Measurements from ENCODE around the gene SND1.
"Not testable (repeated sequence)": the region's sequence is repeated elsewhere in the genome, so short reads cannot be mapped to it uniquely, and the experiment has no call there.

Gene SND1

DNA sequence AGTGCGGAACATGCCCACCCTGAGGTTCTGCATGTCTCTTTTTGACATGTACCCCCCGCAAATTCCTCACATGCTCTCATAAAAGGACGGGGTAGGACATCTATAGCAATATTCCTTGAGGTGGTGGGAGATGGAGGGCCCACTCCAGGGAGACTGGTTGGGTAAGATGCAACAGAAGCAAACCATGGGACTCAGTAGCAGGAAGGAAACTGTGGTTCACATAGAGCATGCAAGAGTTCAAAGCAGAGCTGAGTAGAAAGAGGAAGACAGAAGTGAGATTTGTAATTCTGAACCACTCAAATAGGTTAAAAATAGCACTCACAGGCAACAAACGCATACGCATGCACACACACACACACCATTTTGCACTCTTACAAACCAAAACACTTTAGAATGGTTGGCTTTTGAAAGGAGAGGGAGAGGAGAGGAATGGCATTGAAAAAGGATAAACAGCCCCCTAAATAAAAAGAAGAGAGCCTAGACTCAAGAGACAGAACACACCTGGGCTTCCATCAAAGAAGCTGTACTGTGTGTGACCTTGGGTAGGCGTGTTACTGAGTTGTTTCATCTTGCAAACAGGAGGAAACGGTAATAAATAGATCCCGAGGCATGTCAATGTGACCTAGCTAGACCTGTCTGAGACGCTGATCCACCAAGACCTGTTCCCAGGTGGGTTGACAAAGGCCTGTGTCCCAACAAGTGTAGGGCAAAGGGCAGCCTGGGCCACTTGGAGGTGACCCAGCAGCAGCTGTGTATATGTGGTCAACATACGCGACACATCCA lies 456.8 kb downstream of the SND1 start:
- no peak for DNase-seq

DNA sequence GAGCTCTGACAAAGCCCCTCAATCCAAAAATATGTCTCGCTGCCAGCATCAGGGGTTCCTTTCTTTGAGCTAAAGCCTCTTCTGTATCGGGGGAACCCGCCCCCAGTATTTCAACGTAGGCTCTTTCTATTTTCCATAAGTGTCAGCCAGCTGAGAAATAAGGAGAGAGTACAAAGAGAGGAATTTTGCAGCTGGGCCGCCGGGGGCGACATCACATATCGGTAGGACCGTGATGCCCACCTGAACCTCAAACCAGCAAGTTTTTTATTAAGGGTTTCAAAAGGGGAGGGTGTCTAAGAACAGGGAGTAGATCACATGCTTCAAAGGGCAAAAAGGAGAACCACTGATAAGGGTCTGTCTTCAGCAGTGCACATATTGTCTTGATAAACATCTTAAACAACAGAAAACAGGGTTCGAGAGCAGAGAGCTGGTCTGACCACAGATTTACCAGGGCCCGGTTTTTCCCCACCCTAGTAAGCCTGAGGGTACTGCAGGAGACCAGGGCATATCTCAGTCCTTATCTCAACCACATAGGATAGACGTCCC lies 457.5 kb downstream of the SND1 start:
- not testable (repeated sequence) for DNase-seq

DNA sequence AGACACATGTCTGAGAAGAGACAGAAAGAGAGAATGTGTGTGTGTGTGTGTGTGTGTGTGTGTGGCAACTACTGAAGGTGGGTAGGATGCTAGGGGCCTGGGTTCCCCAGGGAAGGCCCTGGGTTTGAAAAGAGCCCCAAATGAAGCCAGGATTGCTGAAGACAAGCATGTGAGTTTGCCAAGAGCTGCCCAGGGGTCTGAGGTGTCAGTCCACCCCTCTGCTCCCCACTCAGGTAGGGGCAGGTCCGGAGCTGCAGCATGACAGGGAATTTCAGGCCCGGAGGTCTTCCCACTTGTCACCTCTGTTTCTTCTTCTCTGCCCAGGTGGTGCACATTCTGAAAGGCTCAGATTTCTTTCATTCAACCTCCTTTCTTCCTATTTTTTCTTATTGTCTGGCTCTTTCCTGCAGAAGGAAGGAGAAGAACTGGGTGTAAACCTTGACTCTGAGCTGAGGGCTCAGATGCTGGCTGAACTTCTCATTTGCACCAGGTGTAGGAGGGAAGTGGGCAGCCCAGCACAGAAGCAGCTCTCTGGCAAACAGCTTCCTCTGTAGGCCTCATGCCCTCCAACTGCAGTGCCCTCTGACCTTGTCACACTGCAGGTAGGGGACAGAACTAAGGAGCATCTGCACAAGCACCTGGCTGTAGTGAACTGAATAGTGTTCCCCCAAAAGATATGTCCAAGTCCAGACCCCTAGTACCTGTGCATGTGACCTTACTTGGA lies 458.8 kb downstream of the SND1 start:
- DNase-seq, result no peak

DNA sequence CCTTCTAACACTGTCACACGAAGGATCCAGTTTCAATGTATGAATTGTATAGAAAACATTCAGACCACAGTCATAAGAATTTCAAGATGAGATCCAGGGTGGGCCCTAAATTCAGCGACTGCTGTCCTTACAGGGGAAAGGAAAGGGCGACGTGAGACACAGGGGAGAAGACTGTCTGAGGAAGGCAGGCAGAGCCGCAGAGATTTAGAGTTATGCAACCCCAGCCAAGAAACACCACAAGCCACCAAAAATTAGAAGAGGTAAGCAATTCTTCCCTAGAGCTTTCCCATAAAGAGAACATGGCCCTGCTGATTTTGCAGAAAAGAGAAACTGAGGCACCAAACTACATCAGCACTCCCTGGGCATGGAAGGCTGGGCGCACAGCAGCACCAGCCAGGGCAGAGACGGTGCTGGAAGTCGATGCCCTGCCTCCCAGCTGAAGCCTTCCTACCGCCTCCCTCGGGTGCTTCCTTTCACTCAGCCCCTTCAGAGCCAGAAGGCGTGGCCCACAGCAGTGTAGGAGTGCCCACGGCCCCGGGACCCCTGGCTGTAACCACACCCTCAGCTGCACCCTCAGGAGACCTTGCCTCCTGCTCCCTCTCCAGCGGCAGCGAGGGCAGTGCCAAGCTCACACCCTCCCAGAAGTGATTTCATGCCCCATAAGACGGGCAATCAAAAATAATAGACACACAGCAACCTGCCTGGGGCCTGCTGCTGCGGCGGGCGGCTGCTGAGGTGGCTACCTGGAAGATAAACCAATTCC lies 460.2 kb downstream of the SND1 start:
- DNase-seq, result no peak

DNA sequence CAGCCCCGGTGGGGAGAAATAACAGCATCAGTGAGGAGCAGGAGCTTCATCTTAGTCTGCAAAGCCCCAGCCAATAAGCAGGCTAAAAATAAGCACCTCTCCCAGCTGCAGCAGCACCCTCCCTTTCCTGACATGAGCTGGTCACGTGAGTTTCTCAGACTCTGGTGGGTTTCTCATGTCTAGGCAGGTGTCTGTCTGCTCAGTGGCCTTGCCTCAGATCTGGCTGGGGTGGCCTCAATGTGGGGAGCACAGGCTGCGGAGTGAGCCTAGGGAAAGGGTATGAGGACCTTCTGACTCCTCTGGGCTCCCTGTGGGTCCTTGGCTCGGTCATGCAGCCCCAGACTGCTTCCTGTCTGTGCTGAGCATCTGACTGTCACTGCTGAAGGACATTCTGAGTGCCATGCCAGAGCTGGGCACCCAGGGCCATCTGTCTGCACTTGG lies 460.8 kb downstream of the SND1 start:
- no peak for DNase-seq

DNA sequence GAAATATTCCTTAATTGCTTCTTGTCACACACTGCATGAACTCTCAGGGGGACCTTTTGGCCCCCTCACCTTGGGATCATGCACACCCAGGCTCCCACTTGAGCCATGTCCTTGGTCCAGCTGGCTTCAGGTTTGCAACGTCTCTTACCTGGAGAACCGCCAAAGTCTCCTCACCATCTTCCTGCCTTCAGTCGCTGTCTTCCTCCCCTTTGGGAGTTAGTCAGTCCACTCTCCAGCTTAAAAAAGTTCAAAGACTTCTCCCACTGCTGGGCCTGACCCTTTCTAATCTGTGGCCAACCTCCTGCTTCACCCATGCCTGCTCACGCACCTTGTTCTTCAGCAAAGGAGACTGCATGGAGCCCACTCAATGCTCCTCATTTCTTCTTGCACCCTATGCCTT lies 461.8 kb downstream of the SND1 start:
- DNase-seq, result no peak

DNA sequence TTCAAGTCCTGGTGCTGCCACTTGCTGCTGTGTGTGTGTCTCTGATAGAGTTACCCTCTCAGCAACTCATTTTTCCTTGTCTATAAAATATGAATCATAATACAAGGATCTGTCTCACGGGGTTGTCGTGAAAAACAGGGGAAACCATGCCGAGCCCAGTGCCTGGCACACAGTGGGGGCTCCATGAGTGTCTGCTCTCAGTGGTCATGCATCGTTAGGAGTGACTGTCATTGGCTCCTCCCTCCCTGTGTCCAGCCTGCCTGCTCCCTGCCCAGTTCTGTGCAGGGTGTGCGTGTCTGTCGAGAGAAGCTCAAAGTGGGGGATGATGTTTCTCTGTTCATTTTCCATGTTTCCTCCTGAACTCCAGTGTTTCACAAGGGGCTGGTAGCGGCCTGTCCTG lies 462.8 kb downstream of the SND1 start:
- DNase-seq, result no peak

DNA sequence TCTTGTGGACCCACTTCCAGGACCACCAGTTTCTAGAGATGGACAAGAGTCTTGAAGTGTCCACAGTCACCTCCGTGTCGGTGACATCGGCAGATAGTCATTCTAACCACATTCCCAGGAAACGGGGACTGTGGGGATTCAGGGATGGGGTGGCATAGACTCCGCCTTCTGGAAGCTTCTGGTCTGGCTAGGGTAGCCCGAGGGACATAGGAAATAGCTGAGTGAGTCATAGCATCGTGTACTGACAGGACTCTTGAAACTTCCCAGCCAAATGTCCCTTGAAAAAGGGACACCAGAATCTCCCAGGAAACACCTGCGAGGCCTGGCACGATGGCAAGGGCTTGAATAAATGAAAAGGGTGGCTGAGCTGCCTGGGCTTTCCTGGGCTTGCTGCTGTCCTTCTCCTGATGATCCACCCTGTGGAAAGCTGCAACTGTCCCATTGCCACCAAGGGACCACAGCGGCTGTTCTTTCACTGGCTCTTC lies 463.4 kb downstream of the SND1 start:
- no peak for DNase-seq

DNA sequence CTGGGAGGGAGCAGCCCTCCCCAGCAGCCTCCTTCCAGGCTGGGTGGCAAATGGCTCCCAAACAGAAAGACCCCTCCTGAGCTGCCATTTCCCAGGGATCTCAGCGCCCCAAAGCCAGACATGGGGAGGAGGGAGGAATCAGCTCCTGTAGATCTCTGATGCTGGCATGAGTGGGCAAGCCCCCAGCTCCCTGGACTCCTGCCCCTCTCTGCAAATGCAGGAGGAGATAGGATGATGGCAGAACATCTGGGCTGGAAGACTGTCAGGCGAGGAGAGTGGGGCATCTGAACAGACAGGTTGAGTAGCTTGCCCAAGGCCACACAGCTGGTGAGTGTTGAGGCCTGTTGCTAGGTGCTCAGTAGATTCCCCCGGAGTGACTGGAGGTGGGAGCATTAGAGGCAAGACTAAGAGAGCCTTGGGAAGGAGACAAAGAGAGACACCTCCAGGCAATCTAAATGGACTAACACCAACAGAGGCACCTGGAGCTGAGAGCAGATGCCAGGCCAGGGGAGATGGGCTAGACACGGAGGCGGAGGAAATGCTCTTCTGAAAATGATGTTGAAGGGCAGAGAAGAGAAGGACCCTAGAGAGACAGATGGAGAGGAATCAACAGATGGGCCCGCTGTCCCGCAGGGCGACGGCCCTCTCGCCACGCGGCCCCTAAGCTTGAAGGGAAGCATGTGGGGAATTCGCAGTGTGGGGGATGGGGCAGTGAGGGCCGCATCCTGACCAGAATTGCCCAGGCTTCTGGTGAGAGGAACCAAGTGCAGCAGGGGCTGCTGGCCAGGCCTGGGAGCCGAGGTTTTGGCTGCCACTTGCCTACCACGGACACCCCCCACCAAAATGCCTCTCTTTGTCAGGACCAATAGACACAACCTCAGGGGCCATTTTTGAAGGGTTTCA lies 464.1 kb downstream of the SND1 start:
- DNase-seq, result no peak

DNA sequence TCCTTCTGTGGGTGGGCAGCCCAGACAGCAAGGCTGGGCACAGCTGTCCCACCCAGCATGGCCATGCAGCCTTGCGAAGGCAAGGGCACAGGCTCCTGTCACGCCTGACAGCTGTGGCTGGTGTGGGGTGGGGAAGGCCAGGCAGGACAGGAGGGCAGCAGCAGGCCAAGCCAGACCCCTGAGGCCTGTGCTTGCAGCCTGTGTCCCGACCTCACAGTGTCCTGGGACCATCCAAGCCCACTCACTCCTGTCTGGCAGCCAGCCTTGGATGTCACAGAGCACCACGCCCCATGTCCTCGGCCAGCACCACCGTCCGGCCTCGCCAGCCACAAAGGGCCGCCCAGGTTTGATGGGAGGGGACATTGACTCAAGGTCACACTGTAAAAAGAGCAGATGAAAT lies 464.7 kb downstream of the SND1 start:
- DNase-seq, result no peak

DNA sequence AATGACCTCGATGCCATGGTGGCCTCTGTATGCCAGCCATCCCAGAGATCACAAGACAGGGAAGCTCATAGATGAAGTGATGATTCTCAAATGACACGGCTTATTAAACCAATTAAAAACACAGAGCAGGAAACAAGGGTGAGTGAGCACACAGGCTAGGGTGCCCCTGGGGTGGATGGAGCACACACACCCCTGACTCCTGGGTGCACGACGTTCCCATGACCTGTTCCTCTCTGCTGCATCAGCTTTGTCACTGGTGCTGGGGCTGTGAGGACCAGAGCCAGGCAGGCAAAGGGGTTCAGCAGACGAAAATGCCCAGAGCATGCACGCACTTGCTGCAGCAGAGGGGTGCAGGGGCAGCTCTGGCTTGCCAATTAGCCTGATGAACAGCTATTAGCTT lies 465.7 kb downstream of the SND1 start:
- no peak for DNase-seq

DNA sequence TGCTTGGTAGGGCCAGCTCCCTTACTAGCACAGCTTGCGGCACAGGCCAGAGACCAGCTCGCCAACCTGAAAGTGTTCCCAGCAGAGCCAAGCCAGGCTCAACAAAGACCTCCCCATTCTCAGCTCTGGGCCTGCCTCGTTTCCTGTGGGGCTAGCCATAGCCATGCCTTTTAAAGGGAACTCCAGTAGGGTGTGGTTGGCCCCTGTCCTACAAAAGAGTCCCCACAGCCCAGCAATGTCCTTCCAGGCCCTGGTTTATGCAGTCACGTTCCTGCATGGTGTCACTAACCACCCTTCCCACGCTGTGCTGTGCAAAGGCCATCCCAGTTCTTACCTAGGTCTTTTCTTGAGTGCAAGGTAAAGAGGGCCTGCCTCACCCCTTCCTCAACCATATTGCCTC lies 467.0 kb downstream of the SND1 start:
- no peak for DNase-seq

DNA sequence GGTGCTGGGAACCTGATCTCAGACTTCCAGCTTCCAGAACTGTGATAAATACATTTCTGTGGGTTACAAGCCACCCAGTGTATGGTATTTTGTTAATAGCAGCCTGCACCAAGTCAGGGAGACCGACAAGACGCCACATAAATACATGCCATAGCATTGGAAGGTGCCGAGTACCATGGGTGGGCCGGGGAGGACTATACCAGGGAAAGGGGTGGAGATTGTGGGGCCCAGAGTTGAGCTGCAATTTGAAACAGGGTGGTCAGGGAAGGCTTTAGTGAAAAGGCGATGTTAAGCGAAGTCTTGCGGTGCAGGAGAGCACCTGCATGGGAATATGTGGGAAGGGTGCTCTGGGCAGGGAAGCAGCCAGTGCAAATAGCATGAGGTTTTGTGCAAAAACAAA lies 468.1 kb downstream of the SND1 start:
- DNase-seq, result no peak

DNA sequence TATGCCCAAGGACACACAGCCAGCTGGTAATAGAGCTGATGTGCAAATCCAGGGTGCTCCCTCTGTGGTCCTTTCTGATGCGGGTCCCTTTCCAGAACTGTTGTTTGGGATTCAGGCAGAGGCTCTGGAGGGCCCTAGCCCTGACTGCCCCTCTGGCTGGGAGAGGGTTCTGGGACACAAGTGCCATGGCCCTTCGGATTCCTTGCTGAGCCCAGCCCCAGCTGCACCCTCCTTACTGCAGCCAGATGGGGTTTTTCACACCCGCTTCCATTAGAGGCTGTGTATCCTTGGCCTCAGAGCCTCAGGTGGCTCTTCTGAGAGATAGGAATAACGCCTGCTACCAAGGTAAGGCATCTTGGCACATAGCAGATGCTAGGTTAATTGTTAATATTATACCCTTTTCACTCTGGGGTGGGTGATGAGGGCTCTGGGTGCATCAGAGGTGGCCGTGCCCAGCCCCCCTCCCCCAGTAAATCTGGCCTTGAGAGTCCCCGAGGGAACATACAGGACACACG lies 469.0 kb downstream of the SND1 start:
- DNase-seq, result no peak

DNA sequence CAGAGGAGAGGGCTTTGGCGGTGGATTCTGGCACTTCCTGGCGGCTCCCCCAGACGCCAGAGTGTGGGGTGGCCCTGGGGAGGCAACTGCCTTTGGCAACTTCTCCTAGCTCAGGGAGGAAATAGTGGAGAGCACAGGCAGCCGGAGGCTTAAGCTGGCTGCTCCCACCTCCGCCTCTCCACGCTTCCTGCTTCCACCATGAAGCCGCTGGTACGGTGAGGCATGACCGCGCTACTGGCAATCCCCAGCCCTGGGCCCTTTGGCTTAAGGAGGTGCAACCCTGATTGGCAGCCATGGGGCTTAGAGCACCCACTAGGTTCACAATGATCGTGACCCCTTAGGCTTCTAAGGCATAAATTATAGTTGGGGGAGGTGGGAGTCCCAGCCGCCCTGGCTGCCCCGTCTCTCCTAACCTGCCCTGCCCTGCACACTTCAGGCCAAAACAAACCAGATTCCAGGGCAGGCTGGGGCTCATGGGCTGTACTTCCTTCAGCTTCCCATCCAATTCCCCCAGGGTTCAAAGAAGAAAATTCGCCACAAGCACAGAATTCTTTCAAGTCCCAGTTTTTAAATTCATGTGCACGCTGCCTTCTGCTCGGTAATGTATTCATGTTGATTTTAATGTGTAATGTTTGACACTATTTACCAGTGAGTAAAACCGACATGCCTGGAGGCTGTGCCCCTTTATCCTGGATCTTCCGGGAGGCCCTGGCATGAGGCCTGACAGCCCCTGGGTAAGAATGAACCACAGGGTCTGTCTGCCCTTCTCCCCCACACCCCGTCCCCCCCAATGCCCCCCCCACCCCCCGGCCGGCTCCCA lies 469.9 kb downstream of the SND1 start:
- DNase-seq, result no peak

DNA sequence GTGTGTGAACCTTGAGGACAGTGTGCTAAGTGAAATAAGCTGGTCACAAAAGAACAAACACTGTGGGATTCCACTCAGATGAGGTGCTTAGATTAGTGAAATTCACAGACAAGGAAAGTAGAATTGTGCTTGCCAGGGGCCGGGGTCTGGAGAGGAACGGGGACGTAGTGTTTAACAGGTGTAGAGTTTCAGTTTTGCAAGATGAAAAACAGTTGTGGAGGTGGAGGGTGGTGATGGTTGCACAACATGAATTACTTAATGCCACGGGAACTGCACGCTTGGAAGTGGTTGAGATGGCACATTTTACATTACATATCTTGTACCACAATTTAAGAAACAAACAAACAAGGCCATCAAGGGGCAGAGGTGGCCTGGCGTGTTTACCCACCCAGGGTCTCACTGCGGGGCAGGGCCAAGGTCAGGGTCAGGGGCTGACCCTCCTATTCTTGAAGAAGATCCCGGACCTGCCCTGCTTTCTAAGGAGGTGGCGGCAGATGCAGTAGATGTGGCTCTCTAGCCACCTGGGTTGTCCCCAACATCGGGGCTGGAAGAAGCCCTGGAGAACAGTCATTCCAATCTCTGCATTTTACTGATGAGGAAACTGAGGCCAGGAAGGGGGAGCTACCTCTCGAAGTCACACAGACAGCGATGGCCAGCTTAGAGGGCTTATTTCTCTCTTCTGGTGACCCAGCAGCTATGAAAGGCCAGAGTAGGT lies 470.7 kb downstream of the SND1 start:
- DNase-seq, result no peak

DNA sequence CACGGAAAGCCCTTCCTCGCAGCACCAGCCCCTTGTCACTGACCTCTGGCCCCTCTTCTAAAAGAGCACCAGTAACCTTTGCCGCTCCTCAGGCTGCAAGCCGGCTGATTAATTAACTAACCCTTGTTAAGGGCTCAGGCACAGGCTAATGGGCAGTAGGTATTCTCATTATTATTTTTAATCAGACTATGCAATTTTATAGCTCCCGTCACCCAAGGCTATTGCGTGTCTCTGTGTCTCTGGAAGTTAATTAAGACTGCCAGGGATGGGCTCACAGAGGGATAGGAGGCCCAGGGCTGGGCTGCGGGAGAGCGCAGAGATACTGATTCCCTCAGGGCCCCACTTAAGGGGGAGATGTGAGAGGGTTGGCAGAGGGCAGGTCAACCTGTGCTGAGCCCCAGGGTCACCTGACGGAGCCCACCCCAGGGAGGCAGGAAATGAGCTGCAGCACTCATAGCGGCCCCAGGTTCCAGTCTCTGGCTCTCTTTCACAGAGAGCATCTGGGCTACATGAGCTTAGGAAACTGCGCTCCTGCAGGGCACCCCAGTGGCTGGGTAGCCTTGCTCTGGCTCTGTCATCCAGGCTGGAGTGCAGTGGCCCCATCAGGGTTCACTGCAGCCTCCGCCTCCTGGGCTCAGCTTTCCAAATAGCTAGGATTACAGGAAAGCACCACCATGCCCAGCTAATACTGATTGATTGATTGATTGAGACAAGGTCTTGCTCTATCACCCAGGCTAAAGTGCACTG lies 471.5 kb downstream of the SND1 start:
- no peak for DNase-seq

DNA sequence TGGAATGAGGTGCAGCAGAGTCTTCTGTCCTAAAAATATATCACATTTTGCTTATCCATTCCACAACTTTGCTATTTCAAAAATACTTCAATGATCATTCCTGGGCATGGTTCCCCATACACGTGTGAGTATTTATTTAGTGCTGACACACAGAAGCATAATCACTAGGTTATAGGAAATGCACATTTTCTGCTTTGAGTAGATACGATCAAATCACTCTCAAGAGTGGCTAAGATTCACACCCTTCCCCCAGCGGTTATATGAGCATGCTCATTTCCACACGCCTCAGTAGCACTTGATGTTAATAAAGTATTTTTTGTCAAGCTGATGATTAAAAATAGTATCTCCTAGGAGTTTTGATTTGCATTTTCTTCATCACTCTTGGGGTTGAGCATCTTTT lies 472.8 kb downstream of the SND1 start:
- DNase-seq, result no peak

DNA sequence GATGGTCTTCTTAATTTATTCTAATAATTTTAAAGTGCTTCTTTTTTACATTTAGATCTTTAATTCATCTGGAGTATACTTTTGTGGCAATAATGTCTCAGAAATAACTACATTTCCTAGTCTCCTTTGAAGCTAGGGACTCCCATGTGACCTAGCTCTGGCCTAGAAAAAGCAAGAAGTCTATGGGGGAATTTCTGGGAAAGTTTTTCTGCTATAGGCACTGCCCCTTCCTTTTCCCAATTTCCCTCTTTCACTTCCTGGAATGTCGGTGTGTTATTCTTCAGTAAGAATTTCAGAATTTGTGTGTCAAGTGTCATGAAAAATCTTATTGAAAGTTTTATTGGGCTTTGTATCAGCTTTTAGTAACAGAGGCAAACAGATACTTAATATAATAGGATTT lies 473.8 kb downstream of the SND1 start:
- no peak for DNase-seq

DNA sequence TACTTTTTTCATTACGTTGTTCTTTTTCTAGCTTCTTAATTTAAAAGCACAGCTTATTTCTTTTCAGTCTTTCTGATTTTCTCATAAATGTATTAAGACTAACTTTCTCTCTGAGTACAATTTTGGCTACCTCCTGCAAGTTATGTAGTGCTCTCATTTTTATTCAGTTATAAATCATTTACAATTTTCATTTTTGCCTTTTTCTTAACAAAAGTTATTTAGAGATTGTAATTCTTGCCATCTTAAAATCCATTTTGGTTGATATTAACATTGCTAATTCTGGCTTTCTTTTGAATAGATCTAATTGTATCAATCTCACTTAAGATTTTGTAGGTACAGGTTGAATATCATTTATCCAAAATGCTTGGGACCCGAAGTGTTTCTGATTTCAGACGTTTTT lies 476.4 kb downstream of the SND1 start:
- DNase-seq, result no peak

Measured in NCI-H2029 (cell line).